Fibroblast of lung (primary cell): ENCODE results near the gene ZNF860. TPM values are rescaled to one million over a fixed set of nuclear protein-coding genes. Genes with fewer than 3 reads are reported as not detected.

ENCODE experiments used
- DNase-seq, 2 donors: peaks; one replicate each; pipeline versions ENCODE4 v3.0.0 to v3.0.0-alpha.2; 2010; ENCODE audit warnings: low read depth in 2 of 2
- H2AFZ ChIP-seq: 2 replicates; pipeline ENCODE4 v1.5.1; 2012; ENCODE audit warnings: low read length, control low read depth, inconsistent platforms
- H3K27ac ChIP-seq: 2 replicates; pipeline ENCODE4 v1.5.1; 2011; ENCODE audit warnings: low read length, control low read depth; ENCODE audit not compliant: insufficient read depth
- H3K27me3 ChIP-seq: 2 replicates; pipeline ENCODE4 v1.5.1; 2011; ENCODE audit warnings: mild to moderate bottlenecking, low read length; ENCODE audit not compliant: control insufficient read depth, insufficient read depth
- H3K36me3 ChIP-seq: 2 replicates; pipeline ENCODE4 v1.5.1; 2011; ENCODE audit warnings: low read length; ENCODE audit not compliant: control insufficient read depth, insufficient read depth
- H3K4me1 ChIP-seq: 2 replicates; pipeline ENCODE4 v1.5.1; 2011; ENCODE audit warnings: low read length; ENCODE audit not compliant: control insufficient read depth, insufficient read depth; ENCODE audit errors: extremely low read depth
- H3K4me2 ChIP-seq: 2 replicates; pipeline ENCODE4 v1.5.1; 2011; ENCODE audit warnings: low read length, control low read depth; ENCODE audit not compliant: insufficient read depth; ENCODE audit errors: extremely low read depth
- H3K4me3 ChIP-seq, 4 experiments: fragments of 200-600 bp in 1 of 4; sonication (generic) in 1 of 4; replicated peaks in 1 of 4; 2 replicates each; pipeline ENCODE4 v1.5.1; 2011 to 2016; ENCODE audit warnings: low read length in 4 of 4, low read depth in 3 of 4, mild to moderate bottlenecking in 3 of 4, control low read depth in 2 of 4, inconsistent platforms in 1 of 4, mixed read lengths in 1 of 4; ENCODE audit not compliant: insufficient read depth in 1 of 4; ENCODE audit errors: control extremely low read depth in 1 of 4
- H3K79me2 ChIP-seq: 2 replicates; pipeline ENCODE4 v1.5.1; 2012; ENCODE audit warnings: mild to moderate bottlenecking, low read length, inconsistent platforms; ENCODE audit not compliant: control insufficient read depth, insufficient read depth
- H3K9ac ChIP-seq: 2 replicates; pipeline ENCODE4 v1.5.1; 2011; ENCODE audit warnings: mild to moderate bottlenecking, low read length, control low read depth; ENCODE audit not compliant: insufficient read depth
- H3K9me3 ChIP-seq: 2 replicates; pipeline ENCODE4 v1.5.1; 2012; ENCODE audit warnings: low read depth, low read length; ENCODE audit not compliant: control insufficient read depth, insufficient read depth
- H4K20me1 ChIP-seq: 2 replicates; pipeline ENCODE4 v1.5.1; 2011; ENCODE audit warnings: low read length; ENCODE audit not compliant: control insufficient read depth, insufficient read depth; ENCODE audit errors: extremely low read depth
- EZH2 ChIP-seq: IDR thresholded peaks from 2 replicates; pipeline ENCODE4 v1.5.1; 2012; ENCODE audit warnings: low read length, control low read depth, mild to moderate bottlenecking; ENCODE audit errors: missing control alignments
- polyA plus RNA-seq, 2 donors: library from polyadenylated mRNA; depleted of rRNA in 1 of 2; stranded (reverse) in 1 of 2; unstranded in 1 of 2; fragments of >200 nt; gene quantifications; 2 replicates each; pipeline ENCODE4 v1.2.1, GENCODE V29; 2011 to 2012; ENCODE audit warnings: missing spikeins in 1 of 2
- total RNA-seq: library from RNA; depleted of rRNA; stranded (reverse); fragments of >200 nt; gene quantifications from 2 replicates; pipeline ENCODE4 v1.2.1, GENCODE V29; 2014
- TF ChIP-seq, protein P1 (sequence below), 2 donors: IDR thresholded peaks in 1 of 2; conservative IDR thresholded peaks in 1 of 2; 1 replicate in 1 of 2; 2 replicates in 1 of 2; pipeline ENCODE4 v1.5.1; 2011 to 2012; ENCODE audit warnings: low read length in 2 of 2, control low read depth in 1 of 2, inconsistent platforms in 1 of 2, low read depth in 1 of 2, mild to moderate bottlenecking in 1 of 2

Gene ZNF860
- total and polyA plus RNA-seq, 2 donors (not counting 1 experiment from before 2014, with no cell fraction given), result 0.50 to 0.52 TPM

GRCh38 chr3:31960793-31961431 is 20.6 kb upstream of the ZNF860 start:
- Histone ChIP-seq H3K36me3 (no peaks in the 10 kb centered on the region), H2AFZ (peak overlapping the region; percentile 21), H3K9me3 (no peaks in the 10 kb centered on the region), H3K4me2 (peak overlapping the region; percentile 63), H4K20me1 (no peaks in the 10 kb centered on the region), H3K79me2 (no peaks in the 10 kb centered on the region), H3K27me3 (no peaks in the 10 kb centered on the region), H3K4me1 (peaks cover 14% of the 10 kb centered on the region), H3K9ac (no peak overlapping the region), H3K27ac (peak overlapping the region; percentile 43), H3K4me3 (no peak overlapping the region)
- peak; percentile 59 to 89 for DNase-seq
- TF ChIP-seq EZH2, result no peak
- TF ChIP-seq, protein P1, sequence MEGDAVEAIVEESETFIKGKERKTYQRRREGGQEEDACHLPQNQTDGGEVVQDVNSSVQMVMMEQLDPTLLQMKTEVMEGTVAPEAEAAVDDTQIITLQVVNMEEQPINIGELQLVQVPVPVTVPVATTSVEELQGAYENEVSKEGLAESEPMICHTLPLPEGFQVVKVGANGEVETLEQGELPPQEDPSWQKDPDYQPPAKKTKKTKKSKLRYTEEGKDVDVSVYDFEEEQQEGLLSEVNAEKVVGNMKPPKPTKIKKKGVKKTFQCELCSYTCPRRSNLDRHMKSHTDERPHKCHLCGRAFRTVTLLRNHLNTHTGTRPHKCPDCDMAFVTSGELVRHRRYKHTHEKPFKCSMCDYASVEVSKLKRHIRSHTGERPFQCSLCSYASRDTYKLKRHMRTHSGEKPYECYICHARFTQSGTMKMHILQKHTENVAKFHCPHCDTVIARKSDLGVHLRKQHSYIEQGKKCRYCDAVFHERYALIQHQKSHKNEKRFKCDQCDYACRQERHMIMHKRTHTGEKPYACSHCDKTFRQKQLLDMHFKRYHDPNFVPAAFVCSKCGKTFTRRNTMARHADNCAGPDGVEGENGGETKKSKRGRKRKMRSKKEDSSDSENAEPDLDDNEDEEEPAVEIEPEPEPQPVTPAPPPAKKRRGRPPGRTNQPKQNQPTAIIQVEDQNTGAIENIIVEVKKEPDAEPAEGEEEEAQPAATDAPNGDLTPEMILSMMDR (conservative IDR thresholded peaks at IDR 0.05 in 1 of 2, IDR thresholded peaks at IDR 0.05 in 1 of 2; ENCODE audit: low read depth in 1 of 2, low read length in 2 of 2), result no peak

- Histone ChIP-seq H4K20me1 (no peaks in the 10 kb centered on the region), H3K4me3 (no peak overlapping the region), H2AFZ (no peak overlapping the region), H3K27me3 (no peaks in the 10 kb centered on the region), H3K79me2 (no peaks in the 10 kb centered on the region), H3K36me3 (no peaks in the 10 kb centered on the region), H3K9me3 (no peaks in the 10 kb centered on the region), H3K4me2 (no peak overlapping the region), H3K27ac (no peak overlapping the region), H3K4me1 (peaks cover 14% of the 10 kb centered on the region), H3K9ac (no peak overlapping the region)
- DNase-seq, result no peak
- TF ChIP-seq, protein P1 (conservative IDR thresholded peaks at IDR 0.05 in 1 of 2, IDR thresholded peaks at IDR 0.05 in 1 of 2; ENCODE audit: low read depth in 1 of 2, low read length in 2 of 2), result no peak
- TF ChIP-seq EZH2, result no peak
Measured at GRCh38 chr3:31962801-31963205, 18.7 kb upstream of the ZNF860 start.

DNA sequence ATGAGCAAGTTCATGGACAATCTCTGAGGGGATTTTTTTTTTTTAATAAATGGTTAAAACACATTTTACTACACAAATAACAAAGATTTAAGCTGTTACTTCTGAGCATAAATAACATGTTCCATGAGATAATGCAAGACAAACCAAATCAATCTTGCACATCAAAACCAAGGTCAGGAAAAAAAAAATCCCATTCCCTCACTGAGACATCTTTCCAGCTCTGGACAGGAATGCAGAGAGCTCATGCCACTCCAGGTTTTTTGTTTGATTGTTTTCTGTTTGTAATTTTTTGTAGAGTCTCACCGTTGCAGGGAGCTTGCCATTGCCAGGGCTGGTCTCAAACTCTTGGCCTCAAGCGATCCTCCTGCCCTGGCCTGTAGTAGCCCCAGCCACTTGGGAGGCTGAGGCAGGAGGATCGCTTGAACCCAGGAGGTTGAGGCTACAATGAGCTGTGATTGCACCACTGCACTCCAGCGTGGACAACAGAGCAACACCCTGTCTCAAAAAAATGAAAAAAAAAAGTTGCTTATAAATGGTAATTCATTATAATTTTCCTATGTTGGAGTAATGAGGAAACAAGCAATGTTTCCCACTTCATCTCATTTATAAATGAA is 14.5 kb upstream of the ZNF860 start:
- TF ChIP-seq, protein P1 (conservative IDR thresholded peaks at IDR 0.05 in 1 of 2, IDR thresholded peaks at IDR 0.05 in 1 of 2; ENCODE audit: low read depth in 1 of 2, low read length in 2 of 2), result no peak
- no peak for TF ChIP-seq EZH2
- Histone ChIP-seq H3K79me2 (no peaks in the 10 kb centered on the region), H3K36me3 (no peaks in the 10 kb centered on the region), H2AFZ (no peak overlapping the region), H3K27me3 (no peaks in the 10 kb centered on the region), H3K4me1 (peaks cover 7% of the 10 kb centered on the region), H3K27ac (no peak overlapping the region), H3K4me2 (no peak overlapping the region), H3K9ac (no peak overlapping the region), H3K4me3 (no peak overlapping the region), H3K9me3 (no peaks in the 10 kb centered on the region), H4K20me1 (no peaks in the 10 kb centered on the region)
- DNase-seq, result no peak
